CD14-positive monocyte (primary cell): ENCODE results near the gene ESYT1. TPM values are rescaled to one million over a fixed set of nuclear protein-coding genes. Genes with fewer than 3 reads are reported as not detected.

Experiments
- DNase-seq, 3 donors: peaks; one replicate each; pipeline ENCODE4 v3.0.0-alpha.2; 2011 to 2022
- H2AFZ ChIP-seq: 2 replicates; pipeline ENCODE4 v1.6.0; 2012; ENCODE audit warnings: mild to moderate bottlenecking, low read depth, low read length, inconsistent platforms; ENCODE audit not compliant: insufficient read depth, poor library complexity, severe bottlenecking
- H3K27ac ChIP-seq, 2 donors: 1 replicate in 1 of 2; 2 replicates in 1 of 2; pipeline ENCODE4 v1.5.1; 2012 to 2013; ENCODE audit warnings: low read length in 2 of 2, control low read depth in 1 of 2, inconsistent platforms in 1 of 2, low read depth in 1 of 2, mild to moderate bottlenecking in 1 of 2
- H3K27me3 ChIP-seq, 2 donors: one replicate each; pipeline versions ENCODE4 v1.6.0 to v1.6.1; 2011 to 2013; ENCODE audit warnings: low read length in 2 of 2; ENCODE audit not compliant: control insufficient read depth in 2 of 2, insufficient read depth in 2 of 2
- H3K36me3 ChIP-seq, 2 donors: replicated peaks in 1 of 2; 1 replicate in 1 of 2; 2 replicates in 1 of 2; pipeline versions ENCODE4 v1.5.1 to v1.6.1; 2012 to 2013; ENCODE audit warnings: low read length in 2 of 2, control low read depth in 1 of 2, inconsistent platforms in 1 of 2, mild to moderate bottlenecking in 1 of 2; ENCODE audit not compliant: insufficient read depth in 2 of 2, control insufficient read depth in 1 of 2
- H3K4me1 ChIP-seq, 2 donors: 1 replicate in 1 of 2; 2 replicates in 1 of 2; pipeline versions ENCODE4 v1.5.1 to v1.6.1; 2012 to 2013; ENCODE audit warnings: low read length in 2 of 2, control low read depth in 1 of 2, inconsistent platforms in 1 of 2, mild to moderate bottlenecking in 1 of 2, moderate library complexity in 1 of 2; ENCODE audit not compliant: insufficient read depth in 2 of 2, control insufficient read depth in 1 of 2
- H3K4me2 ChIP-seq: replicated peaks from 2 replicates; pipeline ENCODE3; 2012; ENCODE audit warnings: low read length, moderate library complexity, mild to moderate bottlenecking; ENCODE audit not compliant: poor library complexity, severe bottlenecking; ENCODE audit errors: extremely low read depth
- H3K4me3 ChIP-seq, 3 experiments: fragments of 200-600 bp in 1 of 3; sonication (generic) in 1 of 3; replicated peaks in 1 of 3; 1 replicate in 2 of 3; 2 replicates in 1 of 3; pipeline ENCODE4 v1.5.1; 2011 to 2013; ENCODE audit warnings: low read length in 3 of 3, mild to moderate bottlenecking in 3 of 3, control low read depth in 2 of 3, low read depth in 2 of 3, inconsistent platforms in 1 of 3, moderate library complexity in 1 of 3
- H3K79me2 ChIP-seq: 2 replicates; pipeline ENCODE4 v1.6.0; 2012; ENCODE audit warnings: mild to moderate bottlenecking, control low read depth, inconsistent platforms, low read length, moderate library complexity; ENCODE audit not compliant: insufficient read depth
- H3K9ac ChIP-seq: 2 replicates; pipeline ENCODE4 v1.6.0; 2017; ENCODE audit warnings: low read length, mild to moderate bottlenecking; ENCODE audit not compliant: insufficient read depth, poor library complexity, severe bottlenecking
- H3K9me3 ChIP-seq, 2 donors: replicated peaks in 1 of 2; 1 replicate in 1 of 2; 2 replicates in 1 of 2; pipeline versions ENCODE4 v1.5.1 to v1.6.1; 2012 to 2013; ENCODE audit warnings: low read length in 2 of 2, control low read depth in 1 of 2; ENCODE audit not compliant: control insufficient read depth in 1 of 2, insufficient read depth in 1 of 2
- H4K20me1 ChIP-seq: 2 replicates; pipeline ENCODE4 v1.6.0; 2012; ENCODE audit warnings: mild to moderate bottlenecking, low read length, control low read depth, moderate library complexity; ENCODE audit not compliant: insufficient read depth
- H3K27ac Mint-ChIP-seq, 7 donors: one replicate each; pipeline ENCODE4 v1.8.0; 2020; ENCODE audit warnings: mild to moderate bottlenecking in 7 of 7, mixed read lengths in 7 of 7, moderate library complexity in 6 of 7, inconsistent platforms in 2 of 7
- H3K27me3 Mint-ChIP-seq, 3 donors: one replicate each; pipeline ENCODE4 v1.8.0; 2021 to 2022; ENCODE audit warnings: low read depth in 3 of 3, mild to moderate bottlenecking in 3 of 3, mixed read lengths in 3 of 3, moderate library complexity in 3 of 3, inconsistent platforms in 1 of 3
- H3K36me3 Mint-ChIP-seq, 2 donors: one replicate each; pipeline ENCODE4 v1.8.0; 2020; ENCODE audit warnings: mixed read lengths in 2 of 2, inconsistent platforms in 1 of 2, mild to moderate bottlenecking in 1 of 2
- H3K4me1 Mint-ChIP-seq: one replicate; pipeline ENCODE4 v1.8.0; 2020; ENCODE audit warnings: mild to moderate bottlenecking, mixed read lengths
- H3K4me3 Mint-ChIP-seq, 2 donors: one replicate each; pipeline ENCODE4 v1.8.0; 2020; ENCODE audit warnings: mild to moderate bottlenecking in 2 of 2, mixed read lengths in 2 of 2, moderate library complexity in 1 of 2
- H3K9me3 Mint-ChIP-seq, 7 donors: one replicate each; pipeline ENCODE4 v1.8.0; 2020 to 2022; ENCODE audit warnings: mixed read lengths in 7 of 7, mild to moderate bottlenecking in 6 of 7, moderate library complexity in 6 of 7, inconsistent platforms in 2 of 7
- WGBS: methylation state at CpG from one replicate; pipeline ENCODE4 v1.1.5; 2013; ENCODE audit warnings: missing lambda C conversion rate; ENCODE audit not compliant: insufficient coverage; 5-methylcytosine and 5-hydroxymethylcytosine counted together
- intact Hi-C, 2 donors: fragments of 100-400 bp; cut with micrococcal nuclease; formaldehyde crosslinking; loops; one replicate each; pipeline versions ENCODE4 v1.15.0 to v1.15.1; 2023
- polyA plus RNA-seq, 3 donors: library from polyadenylated mRNA; depleted of rRNA in 1 of 3; unstranded in 2 of 3; stranded (reverse) in 1 of 3; fragments of 300-500 nt in 2 of 3; fragments of >200 nt in 1 of 3; fragmentation: Illumina TruSeq in 2 of 3; gene quantifications; 1 replicate in 2 of 3; 2 replicates in 1 of 3; pipeline ENCODE4 v1.2.3, GENCODE V29; 2012 to 2021
- TF ChIP-seq, protein P1 (sequence below): fragments of 200-600 bp; IDR thresholded peaks from one replicate; pipeline ENCODE4 v1.8.0; 2022; ENCODE audit warnings: antibody characterized with exemption, mild to moderate bottlenecking

Gene ESYT1
- polyA plus RNA-seq, 3 donors, result 74.2 to 81.1 (median 74.6) TPM

DNA sequence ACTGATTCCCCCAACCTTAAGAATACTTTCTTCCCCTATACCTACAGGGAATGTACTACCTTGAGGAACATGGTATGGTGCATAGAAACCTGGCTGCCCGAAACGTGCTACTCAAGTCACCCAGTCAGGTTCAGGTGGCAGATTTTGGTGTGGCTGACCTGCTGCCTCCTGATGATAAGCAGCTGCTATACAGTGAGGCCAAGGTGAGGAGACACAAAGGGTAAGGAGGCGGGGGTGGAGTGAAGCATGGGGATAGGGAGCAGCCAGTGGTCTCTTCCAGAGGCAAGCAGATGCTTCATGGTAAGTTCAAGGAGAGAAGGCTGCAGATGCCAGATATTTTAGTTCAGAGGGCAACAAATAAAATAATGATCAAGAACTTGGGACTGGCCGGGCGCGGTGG is 30.3 kb upstream of the ESYT1 start:
- Histone ChIP-seq H3K27ac (no peak overlapping the region), H3K9ac (no peak overlapping the region), H2AFZ (no peak overlapping the region), H4K20me1 (no peaks in the 10 kb centered on the region), H3K27me3 (peaks cover 0 to 5% of the 10 kb centered on the region in 2 donors), H3K4me3 (no peak overlapping the region), H3K79me2 (no peaks in the 10 kb centered on the region), H3K9me3 (no peaks in the 10 kb centered on the region), H3K4me2 (no peak overlapping the region), H3K4me1 (no peaks in the 10 kb centered on the region), H3K36me3 (no peaks in the 10 kb centered on the region)
- Mint-ChIP-seq H3K4me1 (peaks cover under 1% of the 10 kb centered on the region), H3K4me3 (no peak overlapping the region), H3K27me3 (peaks cover 15 to 28% (median 20%) of the 10 kb centered on the region in 3 donors), H3K27ac (no peak overlapping the region), H3K9me3 (peaks cover 0 to 1% (median 0%) of the 10 kb centered on the region in 7 donors), H3K36me3 (no peaks in the 10 kb centered on the region)
- TF ChIP-seq, protein P1, sequence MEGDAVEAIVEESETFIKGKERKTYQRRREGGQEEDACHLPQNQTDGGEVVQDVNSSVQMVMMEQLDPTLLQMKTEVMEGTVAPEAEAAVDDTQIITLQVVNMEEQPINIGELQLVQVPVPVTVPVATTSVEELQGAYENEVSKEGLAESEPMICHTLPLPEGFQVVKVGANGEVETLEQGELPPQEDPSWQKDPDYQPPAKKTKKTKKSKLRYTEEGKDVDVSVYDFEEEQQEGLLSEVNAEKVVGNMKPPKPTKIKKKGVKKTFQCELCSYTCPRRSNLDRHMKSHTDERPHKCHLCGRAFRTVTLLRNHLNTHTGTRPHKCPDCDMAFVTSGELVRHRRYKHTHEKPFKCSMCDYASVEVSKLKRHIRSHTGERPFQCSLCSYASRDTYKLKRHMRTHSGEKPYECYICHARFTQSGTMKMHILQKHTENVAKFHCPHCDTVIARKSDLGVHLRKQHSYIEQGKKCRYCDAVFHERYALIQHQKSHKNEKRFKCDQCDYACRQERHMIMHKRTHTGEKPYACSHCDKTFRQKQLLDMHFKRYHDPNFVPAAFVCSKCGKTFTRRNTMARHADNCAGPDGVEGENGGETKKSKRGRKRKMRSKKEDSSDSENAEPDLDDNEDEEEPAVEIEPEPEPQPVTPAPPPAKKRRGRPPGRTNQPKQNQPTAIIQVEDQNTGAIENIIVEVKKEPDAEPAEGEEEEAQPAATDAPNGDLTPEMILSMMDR, result no peak
- WGBS, result 93% methylated on average over 6 of the region's 6 CpGs
- DNase-seq, result no peak
- intact Hi-C loops, result no loop called here

- H3K4me2 ChIP-seq, result no peak overlapping the region
- peaks cover 13 to 26% (median 17%) of the 10 kb centered on the region in 3 donors for H3K27me3 Mint-ChIP-seq
- H3K36me3 ChIP-seq, result no peaks in the 10 kb centered on the region
- WGBS, result 100% methylated on average over 2 of the region's 3 CpGs
- H3K4me3 ChIP-seq, result no peak overlapping the region
- no peaks in the 10 kb centered on the region for H4K20me1 ChIP-seq
- TF ChIP-seq, protein P1, result no peak
- no peak overlapping the region for H3K9ac ChIP-seq
- H2AFZ ChIP-seq, result no peak overlapping the region
- no peaks in the 10 kb centered on the region for H3K36me3 Mint-ChIP-seq
- H3K4me3 Mint-ChIP-seq, result no peak overlapping the region
- no peak for DNase-seq
- H3K27ac Mint-ChIP-seq, result no peak overlapping the region
- no peak overlapping the region for H3K27ac ChIP-seq
- H3K9me3 ChIP-seq, result no peaks in the 10 kb centered on the region
- intact Hi-C loops, result no loop called here
- H3K9me3 Mint-ChIP-seq, result peaks cover 0 to 1% (median 0%) of the 10 kb centered on the region in 7 donors
- H3K79me2 ChIP-seq, result no peaks in the 10 kb centered on the region
- H3K4me1 ChIP-seq, result peaks cover 3 to 4% of the 10 kb centered on the region in 2 donors
- peaks cover 6% of the 10 kb centered on the region for H3K4me1 Mint-ChIP-seq
- H3K27me3 ChIP-seq, result peaks cover 0 to 5% of the 10 kb centered on the region in 2 donors
Observed at GRCh38 chr12:56098592-56098991, 29.5 kb upstream of the ESYT1 start.
